IMR-90 (cell line): Measurements from ENCODE around the gene MRPL49. TPM values are rescaled to one million over a fixed set of nuclear protein-coding genes. Genes with fewer than 3 reads are reported as not detected.

Source experiments
- ATAC-seq: fragments of 200-7000 bp; cut with Tn5 transposase; 2 replicates; pipeline ENCODE4 v1.9.1; 2020; ENCODE audit warnings: low read depth, mild to moderate bottlenecking, moderate library complexity
- BruUV-seq: library from RNA; stranded (reverse); fragments of 400-500 nt; replicated peaks from 2 replicates; lab custom pipeline; 2021; lab: Mats Ljungman, UMichigan
- CTCF ChIA-PET: fragments of 300-600 bp; formaldehyde crosslinking; extraction: SDS; loops from one replicate; lab custom pipeline; 2021; ENCODE audit warnings: antibody characterized with exemption; lab: Yijun Ruan, JAX
- POLR2A ChIA-PET: fragments of 300-600 bp; sonication (Branson Sonifier 250); formaldehyde crosslinking; loops from one replicate; lab custom pipeline; 2022; ENCODE audit warnings: antibody characterized with exemption; ENCODE audit not compliant: unreplicated experiment; lab: Charles Lee
- DNase-seq: peaks from one replicate; pipeline ENCODE4 v3.0.0; 2013
- H2AFZ ChIP-seq: replicated peaks from 2 replicates; pipeline ENCODE3; 2013; ENCODE audit warnings: low read length, mild to moderate bottlenecking; ENCODE audit not compliant: poor library complexity
- H2AK5ac ChIP-seq: 2 replicates; pipeline ENCODE4 v1.6.1; 2013; ENCODE audit warnings: low read depth, low read length, inconsistent platforms
- H2AK9ac ChIP-seq: replicated peaks from 2 replicates; pipeline ENCODE3; 2013; ENCODE audit warnings: mild to moderate bottlenecking, low read depth, low read length, moderate library complexity; ENCODE audit not compliant: poor library complexity
- H2BK120ac ChIP-seq: 2 replicates; pipeline ENCODE4 v1.6.1; 2013; ENCODE audit warnings: low read depth, low read length, inconsistent platforms
- H2BK15ac ChIP-seq: 3 replicates; pipeline ENCODE4 v1.6.1; 2013; ENCODE audit warnings: low read depth, low read length, inconsistent platforms
- H2BK20ac ChIP-seq: 2 replicates; pipeline ENCODE4 v1.6.1; 2013; ENCODE audit warnings: low read depth, mild to moderate bottlenecking, inconsistent platforms, low read length, moderate library complexity
- H2BK5ac ChIP-seq: 2 replicates; pipeline ENCODE4 v1.6.1; 2013; ENCODE audit warnings: mild to moderate bottlenecking, low read depth, low read length, inconsistent platforms; ENCODE audit not compliant: poor library complexity, severe bottlenecking
- H3K14ac ChIP-seq: replicated peaks from 2 replicates; pipeline ENCODE4 v1.6.1; 2013; ENCODE audit warnings: low read depth, low read length, inconsistent platforms
- H3K18ac ChIP-seq: 2 replicates; pipeline ENCODE4 v1.6.1; 2013; ENCODE audit warnings: low read depth, low read length, control low read depth
- H3K23ac ChIP-seq: 2 replicates; pipeline ENCODE4 v1.6.1; 2013; ENCODE audit warnings: low read depth, low read length, inconsistent platforms
- H3K27ac ChIP-seq: 2 replicates; pipeline ENCODE4 v1.5.1; 2013; ENCODE audit warnings: mild to moderate bottlenecking, control low read depth, low read length; ENCODE audit not compliant: insufficient read depth
- H3K27me3 ChIP-seq: 2 replicates; pipeline ENCODE4 v1.6.1; 2013; ENCODE audit warnings: low read length; ENCODE audit not compliant: control insufficient read depth, insufficient read depth
- H3K36me3 ChIP-seq: 2 replicates; pipeline ENCODE4 v1.6.1; 2013; ENCODE audit warnings: low read length, mixed read lengths; ENCODE audit not compliant: control insufficient read depth, insufficient read depth
- H3K4ac ChIP-seq: 2 replicates; pipeline ENCODE4 v1.6.1; 2013; ENCODE audit warnings: low read depth, low read length, inconsistent platforms
- H3K4me1 ChIP-seq: 2 replicates; pipeline ENCODE4 v1.6.1; 2013; ENCODE audit warnings: low read length, mixed read lengths; ENCODE audit not compliant: control insufficient read depth, insufficient read depth
- H3K4me2 ChIP-seq: 2 replicates; pipeline ENCODE4 v1.6.1; 2013; ENCODE audit warnings: low read depth, mild to moderate bottlenecking, control low read depth, low read length, moderate library complexity
- H3K4me3 ChIP-seq: 2 replicates; pipeline ENCODE4 v1.5.1; 2013; ENCODE audit warnings: low read depth, mild to moderate bottlenecking, control low read depth, low read length, moderate library complexity; ENCODE audit not compliant: insufficient read depth
- H3K56ac ChIP-seq: 2 replicates; pipeline ENCODE4 v1.6.1; 2013; ENCODE audit warnings: low read length, inconsistent platforms; ENCODE audit not compliant: insufficient read depth; ENCODE audit errors: extremely low read depth
- H3K79me1 ChIP-seq, 2 experiments: 2 replicates each; pipeline ENCODE4 v1.6.1; 2013; ENCODE audit warnings: low read length in 2 of 2, inconsistent platforms in 1 of 2, low read depth in 1 of 2
- H3K9ac ChIP-seq: 2 replicates; pipeline ENCODE4 v1.6.1; 2013; ENCODE audit warnings: low read depth, low read length, control low read depth
- H3K9me1 ChIP-seq: 2 replicates; pipeline ENCODE4 v1.6.1; 2013; ENCODE audit warnings: low read length, inconsistent platforms; ENCODE audit not compliant: insufficient read depth
- H3K9me3 ChIP-seq: 2 replicates; pipeline ENCODE4 v1.6.1; 2013; ENCODE audit warnings: low read length; ENCODE audit not compliant: control insufficient read depth, insufficient read depth
- H4K20me1 ChIP-seq: 2 replicates; pipeline ENCODE4 v1.6.1; 2013; ENCODE audit warnings: low read length, inconsistent platforms; ENCODE audit not compliant: insufficient read depth
- H4K5ac ChIP-seq: 2 replicates; pipeline ENCODE4 v1.6.1; 2013; ENCODE audit warnings: mild to moderate bottlenecking, low read depth, low read length, control low read depth
- H4K8ac ChIP-seq, 2 experiments: 2 replicates each; pipeline ENCODE4 v1.6.1; 2013; ENCODE audit warnings: low read depth in 2 of 2, low read length in 2 of 2, control low read depth in 1 of 2, inconsistent platforms in 1 of 2
- H4K91ac ChIP-seq: 2 replicates; pipeline ENCODE4 v1.6.1; 2013; ENCODE audit warnings: low read depth, low read length, inconsistent platforms; ENCODE audit not compliant: insufficient read depth
- BHLHE40 ChIP-seq: fragments of 150-350 bp; IDR thresholded peaks from 2 replicates; pipeline ENCODE4 v1.6.1; 2016; ENCODE audit warnings: mild to moderate bottlenecking, low read depth, low read length
- CTCF ChIP-seq: conservative IDR thresholded peaks from 2 replicates; pipeline ENCODE4 v1.5.1; 2012; ENCODE audit warnings: mild to moderate bottlenecking, low read depth, low read length, improper control_type of control experiment
- ELK1 ChIP-seq: fragments of 150-350 bp; IDR thresholded peaks from 2 replicates; pipeline ENCODE4 v1.6.1; 2016; ENCODE audit warnings: low read depth, mild to moderate bottlenecking, low read length, moderate library complexity, borderline replicate concordance
- FOS ChIP-seq: fragments of 150-350 bp; IDR thresholded peaks from 2 replicates; pipeline ENCODE4 v1.6.1; 2016; ENCODE audit warnings: low read depth, low read length
- MAFK ChIP-seq: IDR thresholded peaks from 2 replicates; pipeline ENCODE4 v1.6.1; 2012; ENCODE audit warnings: low read depth, low read length, improper control_type of control experiment
- MAZ ChIP-seq: IDR thresholded peaks from 2 replicates; pipeline ENCODE4 v1.6.1; 2012; ENCODE audit warnings: low read depth, mild to moderate bottlenecking, low read length, improper control_type of control experiment, moderate library complexity, borderline replicate concordance
- MXI1 ChIP-seq: IDR thresholded peaks from 2 replicates; pipeline ENCODE4 v1.6.1; 2012; ENCODE audit warnings: low read depth, mild to moderate bottlenecking, low read length, moderate library complexity, borderline replicate concordance
- NFE2L2 ChIP-seq: fragments of 150-350 bp; IDR thresholded peaks from 2 replicates; pipeline ENCODE4 v1.6.1; 2016; ENCODE audit warnings: low read depth, mild to moderate bottlenecking, low read length
- POLR2A ChIP-seq: IDR thresholded peaks from 2 replicates; pipeline ENCODE4 v1.6.1; 2012; ENCODE audit warnings: mild to moderate bottlenecking, low read depth, low read length
- RAD21 ChIP-seq: IDR thresholded peaks from 2 replicates; pipeline ENCODE4 v1.6.1; 2012; ENCODE audit warnings: low read length, improper control_type of control experiment
- RCOR1 ChIP-seq: IDR thresholded peaks from 2 replicates; pipeline ENCODE4 v1.6.1; 2012; ENCODE audit warnings: mild to moderate bottlenecking, low read length, improper control_type of control experiment; ENCODE audit not compliant: insufficient replicate concordance
- RFX5 ChIP-seq: IDR thresholded peaks from 2 replicates; pipeline ENCODE4 v1.8.0; 2012; ENCODE audit warnings: low read depth, mild to moderate bottlenecking, low read length, moderate library complexity
- SMC3 ChIP-seq: fragments of 150-350 bp; IDR thresholded peaks from 2 replicates; pipeline ENCODE4 v1.6.1; 2016; ENCODE audit warnings: low read depth, mild to moderate bottlenecking, antibody characterized with exemption, low read length, moderate library complexity
- WGBS, 2 experiments: methylation state at CpG; one replicate each; pipeline versions ENCODE4 v1.1.5 to v1.1.7; 2013; ENCODE audit warnings: missing lambda C conversion rate in 2 of 2; ENCODE audit not compliant: insufficient read length in 1 of 2; ENCODE audit errors: extremely low coverage in 2 of 2; 5-methylcytosine and 5-hydroxymethylcytosine counted together
- dilution Hi-C: fragments of 300-500 bp; cut with HindIII; formaldehyde crosslinking; loops from one replicate; pipeline ENCODE4 v1.14.3; 2018; ENCODE audit warnings: low sequenced_read_pairs; ENCODE audit not compliant: unreplicated experiment
- in situ Hi-C: fragments of 300-500 bp; cut with MboI; formaldehyde crosslinking; loops from 3 replicates; pipeline ENCODE4 v1.14.3; 2019; ENCODE audit warnings: low sequenced_read_pairs, inconsistent platforms, mixed read lengths
- intact Hi-C: fragments of 100-400 bp; cut with micrococcal nuclease; formaldehyde crosslinking; loops from 2 replicates; pipeline ENCODE4 v1.10.0; 2022
- polyA plus RNA-seq, 3 experiments: library from polyadenylated mRNA; depleted of rRNA; stranded (reverse); fragments of >200 nt; gene quantifications; 2 replicates each; pipeline ENCODE4 v1.2.3, GENCODE V29; 2012; ENCODE audit warnings: low replicate concordance in 1 of 3
- total RNA-seq: library from RNA; depleted of rRNA; stranded (reverse); fragments of >200 nt; gene quantifications from 2 replicates; pipeline ENCODE4 v1.2.3, GENCODE V29; 2012

Gene MRPL49
- total and polyA plus RNA-seq, 2 of the 4 experiments (the other 2 are of a cell fraction): 55.2 to 56.8 TPM

- TF ChIP-seq BHLHE40: peak; percentile 64
- no peak for TF ChIP-seq RCOR1
- peak; percentile 94 for TF ChIP-seq MAZ
Observed at GRCh38 chr11:65095974-65096806, 25.9 kb upstream of the MRPL49 start, which contains the start of gene VPS51 (continued).

- POLR2A ChIA-PET: interaction anchor here (0.8 kb wide), 1 partner anchor 11 kb away, joined by 4 read pairs; no protein-coding TSS in a partner anchor
- Histone ChIP-seq H3K18ac (no peak overlapping the region), H3K79me1 (peaks cover 10 to 29% of the 10 kb centered on the region in 2 experiments), H3K9me1 (peaks cover 7% of the 10 kb centered on the region; the same call in 1 of the 2 replicates), H3K27me3 (no peaks in the 10 kb centered on the region), H3K4me1 (no peaks in the 10 kb centered on the region), H3K23ac (no peak overlapping the region), H2BK120ac (no peak overlapping the region), H3K14ac (no peak overlapping the region), H3K36me3 (0 out of 2 replicates have a peak, but pooled peaks cover 2% of the 10 kb centered on the region), H2BK20ac (no peak overlapping the region), H2BK15ac (no peak overlapping the region), H2AK9ac (no peak overlapping the region), H3K4me3 (peak overlapping the region; percentile 41), H2AK5ac (no peak overlapping the region), H2AFZ (no peak overlapping the region), H3K4me2 (peak overlapping the region; percentile 32; the same call in 1 of the 2 replicates), H3K4ac (no peak overlapping the region), H4K91ac (no peak overlapping the region), H4K5ac (no peak overlapping the region), H3K9ac (no peak overlapping the region), H3K27ac (no peak overlapping the region), H4K8ac (no peak overlapping the region; a peak in 1 of 4 replicates), H2BK5ac (no peak overlapping the region), H4K20me1 (peaks cover 3% of the 10 kb centered on the region; the same call in 1 of the 2 replicates), H3K56ac (no peak overlapping the region), H3K9me3 (no peaks in the 10 kb centered on the region)
- dilution Hi-C loops (no loop called here), in situ Hi-C loops (no loop called here), intact Hi-C loops (loop anchor here (1.0 to 5.0 kb wide), 2 partner anchors 13 to 180 kb away; partner anchors contain the start of genes ATG2A, CDCA5 and ZFPL1)
- no CpG with 5 or more reads among the region's 8 CpGs for WGBS, 2 experiments
- no TSS peak for BruUV-seq
- CTCF ChIA-PET: interaction anchor here (3.9 kb wide), 1 partner anchor 15 kb away, joined by 15 read pairs; the partner anchor contains the start of gene TM7SF2
- no peak for ATAC-seq
- no peak for DNase-seq
- TF ChIP-seq BHLHE40 (no peak), RAD21 (no peak), SMC3 (no peak), MXI1 (no peak), RFX5 (no peak), CTCF (no peak), NFE2L2 (no peak), RCOR1 (no peak), POLR2A (no peak), FOS (no peak), MAFK (no peak), ELK1 (no peak)
Observed at GRCh38 chr11:65096926-65097325, 25.2 kb upstream of the MRPL49 start.
